ENCODE data around the gene FOXN3. TPM values are rescaled to one million over a fixed set of nuclear protein-coding genes. Genes with fewer than 3 reads are reported as not detected.

FOXN3 gene
- polyA plus RNA-seq, 3 donors: 38.7 to 57.4 (median 42.0) TPM

GRCh38 chr14:89369656-89370055 is 47.4 kb downstream of the FOXN3 start:
- peaks cover 61% of the 10 kb centered on the region for H3K4me1 Mint-ChIP-seq
- Histone ChIP-seq H3K4me1 (ENCODE audit: control insufficient read depth in 1 of 2, insufficient read depth in 2 of 2, low read length in 2 of 2) (peaks cover 41 to 52% of the 10 kb centered on the region in 2 donors), H3K79me2 (ENCODE audit: insufficient read depth, low read length) (peaks cover 92% of the 10 kb centered on the region), H3K4me3 (replicated peaks in 1 of 3; ENCODE audit: low read depth in 2 of 3, low read length in 3 of 3) (no peak overlapping the region), H3K27ac (ENCODE audit: low read depth in 1 of 2, low read length in 2 of 2) (peak overlapping the region in 1 of 2 donors; percentile 53), H4K20me1 (ENCODE audit: insufficient read depth, low read length) (peaks cover 87% of the 10 kb centered on the region), H3K4me2 (replicated peaks; ENCODE audit: extremely low read depth, low read length, poor library complexity, severe bottlenecking) (no peak overlapping the region), H2AFZ (ENCODE audit: insufficient read depth, low read depth, low read length, poor library complexity, severe bottlenecking) (no peak overlapping the region), H3K9ac (ENCODE audit: insufficient read depth, low read length, poor library complexity, severe bottlenecking) (no peak overlapping the region), H3K36me3 (replicated peaks in 1 of 2; ENCODE audit: control insufficient read depth in 1 of 2, insufficient read depth in 2 of 2, low read length in 2 of 2) (no peaks in the 10 kb centered on the region), H3K9me3 (replicated peaks in 1 of 2; ENCODE audit: control insufficient read depth in 1 of 2, insufficient read depth in 1 of 2, low read length in 2 of 2) (peaks cover 0 to 2% of the 10 kb centered on the region in 2 donors), H3K27me3 (ENCODE audit: control insufficient read depth in 2 of 2, insufficient read depth in 2 of 2, low read length in 2 of 2) (no peaks in the 10 kb centered on the region)
- no peak for DNase-seq
- H3K4me3 Mint-ChIP-seq: no peak overlapping the region
- intact Hi-C loops (cut with micrococcal nuclease): loop anchor here in 1 of 2 donors (5.0 kb wide), 2 partner anchors 48 to 67 kb away; partner anchors contain the start of gene FOXN3
- H3K36me3 Mint-ChIP-seq: peaks cover 15 to 23% of the 10 kb centered on the region in 2 donors
- no peaks in the 10 kb centered on the region for H3K27me3 Mint-ChIP-seq (ENCODE audit: low read depth in 3 of 3)
- WGBS (ENCODE audit: insufficient coverage): 93% methylated on average over 3 of the region's 4 CpGs
- TF ChIP-seq CTCF (IDR thresholded peaks at IDR 0.05): no peak
- peaks cover 0 to 8% (median 2%) of the 10 kb centered on the region in 7 donors for H3K9me3 Mint-ChIP-seq
- peak overlapping the region in 2 of 7 donors; percentile 60 to 70 for H3K27ac Mint-ChIP-seq

GRCh38 chr14:89368490-89369477 is 48.2 kb downstream of the FOXN3 start:
- no peak overlapping the region for H3K4me3 ChIP-seq (replicated peaks in 1 of 3; ENCODE audit: low read depth in 2 of 3, low read length in 3 of 3)
- no peaks in the 10 kb centered on the region for H3K27me3 ChIP-seq (ENCODE audit: control insufficient read depth in 2 of 2, insufficient read depth in 2 of 2, low read length in 2 of 2)
- no peak for TF ChIP-seq CTCF (IDR thresholded peaks at IDR 0.05)
- peaks cover 11 to 18% of the 10 kb centered on the region in 2 donors for H3K36me3 Mint-ChIP-seq
- H3K27ac ChIP-seq (ENCODE audit: low read depth in 1 of 2, low read length in 2 of 2): peak overlapping the region in 1 of 2 donors; percentile 38
- H3K4me1 ChIP-seq (ENCODE audit: control insufficient read depth in 1 of 2, insufficient read depth in 2 of 2, low read length in 2 of 2): peaks cover 47 to 56% of the 10 kb centered on the region in 2 donors
- H3K4me1 Mint-ChIP-seq: peaks cover 69% of the 10 kb centered on the region
- H2AFZ ChIP-seq (ENCODE audit: insufficient read depth, low read depth, low read length, poor library complexity, severe bottlenecking): no peak overlapping the region
- H3K36me3 ChIP-seq (replicated peaks in 1 of 2; ENCODE audit: control insufficient read depth in 1 of 2, insufficient read depth in 2 of 2, low read length in 2 of 2): no peaks in the 10 kb centered on the region
- no peak overlapping the region for H3K9ac ChIP-seq (ENCODE audit: insufficient read depth, low read length, poor library complexity, severe bottlenecking)
- no peaks in the 10 kb centered on the region for H3K27me3 Mint-ChIP-seq (ENCODE audit: low read depth in 3 of 3)
- peaks cover 85% of the 10 kb centered on the region for H4K20me1 ChIP-seq (ENCODE audit: insufficient read depth, low read length)
- no peak for DNase-seq
- peak overlapping the region in 6 of 7 donors; percentile 30 to 82 (median 65) for H3K27ac Mint-ChIP-seq
- no peak overlapping the region for H3K4me3 Mint-ChIP-seq
- no peak overlapping the region for H3K4me2 ChIP-seq (replicated peaks; ENCODE audit: extremely low read depth, low read length, poor library complexity, severe bottlenecking)
- H3K9me3 ChIP-seq (replicated peaks in 1 of 2; ENCODE audit: control insufficient read depth in 1 of 2, insufficient read depth in 1 of 2, low read length in 2 of 2): no peaks in the 10 kb centered on the region
- peaks cover 0 to 2% (median 0%) of the 10 kb centered on the region in 7 donors for H3K9me3 Mint-ChIP-seq
- 94% methylated on average over 3 of the region's 12 CpGs for WGBS (ENCODE audit: insufficient coverage)
- intact Hi-C loops (cut with micrococcal nuclease): loop anchor here in 1 of 2 donors (5.0 kb wide), 2 partner anchors 49 to 66 kb away; partner anchors contain the start of gene FOXN3
- peaks cover 92% of the 10 kb centered on the region for H3K79me2 ChIP-seq (ENCODE audit: insufficient read depth, low read length)

Measured in CD14-positive monocyte (primary cell).